A549 (cell line): ENCODE results near the gene HNRNPAB. TPM values are rescaled to one million over a fixed set of nuclear protein-coding genes. Genes with fewer than 3 reads are reported as not detected.

ENCODE experiments used
- ATAC-seq, 2 experiments: fragments of 200-7000 bp in 1 of 2; fragments of >200 bp in 1 of 2; cut with Nextera tagmentation in 1 of 2; cut with Tn5 transposase in 1 of 2; 3 replicates each; pipeline versions ENCODE4 v1.8.0 to v1.9.1; 2018 to 2020; ENCODE audit warnings: mild to moderate bottlenecking in 1 of 2, moderate library complexity in 1 of 2
- CTCF ChIA-PET: fragments of 300-600 bp; sonication (Branson Sonifier 250); formaldehyde crosslinking; extraction: SDS; loops from one replicate; lab custom pipeline; 2021; ENCODE audit warnings: antibody characterized with exemption, inconsistent platforms; lab: Yijun Ruan, JAX
- POLR2A ChIA-PET: fragments of 350-600 bp; formaldehyde crosslinking; extraction: SDS; loops from one replicate; lab custom pipeline; 2021; ENCODE audit warnings: antibody characterized with exemption, inconsistent platforms; lab: Yijun Ruan, JAX
- DNase-seq, 2 experiments: peaks; one replicate each; pipeline versions ENCODE4 v3.0.0 to v3.0.0-alpha.2; 2011 to 2016; ENCODE audit warnings: low read depth in 1 of 2, low spot score in 1 of 2
- FAIRE-seq: peaks from 2 replicates; lab custom pipeline; 2011; peaks lifted over from hg19 to GRCh38; lab: Jason Lieb, UNC
- H3K27ac ChIP-seq, 2 experiments: fragments of >200 bp; sonication (Bioruptor Twin); formaldehyde crosslinking; 3 replicates each; pipeline ENCODE4 v1.5.1; 2016 to 2017
- H3K4me1 ChIP-seq: fragments of >200 bp; sonication (Bioruptor Twin); formaldehyde crosslinking; 3 replicates; pipeline ENCODE4 v1.6.1; 2016
- H3K4me2 ChIP-seq: fragments of >200 bp; sonication (Bioruptor Twin); formaldehyde crosslinking; 3 replicates; pipeline ENCODE4 v1.6.1; 2016
- H3K4me3 ChIP-seq: fragments of >200 bp; sonication (Bioruptor Twin); formaldehyde crosslinking; 3 replicates; pipeline ENCODE4 v1.5.1; 2016
- H3K9me3 ChIP-seq: fragments of >200 bp; sonication (Bioruptor Twin); formaldehyde crosslinking; 3 replicates; pipeline ENCODE4 v1.6.1; 2016
- ATOH8 ChIP-seq: fragments of 250-450 bp; sonication (Bioruptor Pico); IDR thresholded peaks from 2 replicates; pipeline ENCODE4 v1.5.0; 2020; ENCODE audit warnings: low read depth, mild to moderate bottlenecking, moderate library complexity
- BHLHE40 ChIP-seq: IDR thresholded peaks from 2 replicates; pipeline ENCODE4 v1.6.1; 2012; ENCODE audit warnings: low read depth, low read length, inconsistent platforms
- CBX2 ChIP-seq: fragments of 200-600 bp; sonication (generic); IDR thresholded peaks from 2 replicates; pipeline ENCODE4 v1.6.1; 2016; ENCODE audit warnings: low read depth, mild to moderate bottlenecking, borderline replicate concordance
- CBX8 ChIP-seq: fragments of 200-600 bp; sonication (generic); IDR thresholded peaks from 2 replicates; pipeline ENCODE4 v1.6.1; 2016
- CHD2 ChIP-seq: fragments of 150-350 bp; IDR thresholded peaks from 2 replicates; pipeline ENCODE4 v1.6.1; 2014; ENCODE audit warnings: low read length; ENCODE audit not compliant: partially characterized antibody
- E2F6 ChIP-seq: IDR thresholded peaks from 2 replicates; pipeline ENCODE4 v1.6.1; 2012; ENCODE audit warnings: low read depth, borderline replicate concordance
- EHF ChIP-seq: fragments of 250-450 bp; sonication (Bioruptor Pico); IDR thresholded peaks from 2 replicates; pipeline ENCODE4 v1.5.0; 2020; ENCODE audit warnings: mild to moderate bottlenecking
- FOSB ChIP-seq: fragments of 250-450 bp; sonication (Bioruptor Pico); IDR thresholded peaks from 2 replicates; pipeline ENCODE4 v1.5.0; 2020; ENCODE audit warnings: mild to moderate bottlenecking, moderate library complexity
- FOXS1 ChIP-seq: fragments of 250-450 bp; sonication (Bioruptor Pico); IDR thresholded peaks from 2 replicates; pipeline ENCODE4 v1.5.0; 2020; ENCODE audit warnings: mild to moderate bottlenecking, moderate library complexity
- GATA3 ChIP-seq: IDR thresholded peaks from 2 replicates; pipeline ENCODE4 v1.6.1; 2012; ENCODE audit warnings: borderline replicate concordance
- HEYL ChIP-seq: fragments of 250-450 bp; sonication (Bioruptor Pico); IDR thresholded peaks from 2 replicates; pipeline ENCODE4 v1.8.0; 2021; ENCODE audit warnings: mild to moderate bottlenecking, moderate library complexity
- HOXB13 ChIP-seq: fragments of 250-450 bp; sonication (Bioruptor Pico); IDR thresholded peaks from 2 replicates; pipeline ENCODE4 v1.5.0; 2020; ENCODE audit warnings: low read depth, mild to moderate bottlenecking, moderate library complexity
- HOXB5 ChIP-seq: fragments of 250-450 bp; sonication (Bioruptor Pico); IDR thresholded peaks from 2 replicates; pipeline ENCODE4 v1.5.0; 2020; ENCODE audit warnings: mild to moderate bottlenecking, moderate library complexity
- KDM1A ChIP-seq: fragments of 200-600 bp; sonication (generic); IDR thresholded peaks from 2 replicates; pipeline ENCODE4 v1.6.1; 2016; ENCODE audit warnings: low read depth, mild to moderate bottlenecking
- MAX ChIP-seq: IDR thresholded peaks from 2 replicates; pipeline ENCODE4 v1.6.1; 2012
- PBX3 ChIP-seq: IDR thresholded peaks from 2 replicates; pipeline ENCODE4 v1.6.1; 2012
- PHF8 ChIP-seq: fragments of 200-600 bp; sonication (generic); IDR thresholded peaks from 2 replicates; pipeline ENCODE4 v1.6.1; 2016; ENCODE audit warnings: low read depth, mild to moderate bottlenecking, antibody characterized with exemption, moderate library complexity, borderline replicate concordance
- POLR2AphosphoS2 ChIP-seq: conservative IDR thresholded peaks from 2 replicates; pipeline ENCODE4 v1.6.1; 2012; ENCODE audit warnings: low read length, improper control_type of control experiment, inconsistent platforms
- RCOR1 ChIP-seq: fragments of 150-350 bp; IDR thresholded peaks from 2 replicates; pipeline ENCODE4 v1.6.1; 2014; ENCODE audit warnings: antibody characterized with exemption, low read length, low read depth
- REST ChIP-seq: fragments of 200-600 bp; sonication (generic); IDR thresholded peaks from 2 replicates; pipeline ENCODE4 v1.6.1; 2016; ENCODE audit warnings: antibody characterized with exemption, mild to moderate bottlenecking, moderate library complexity
- RNF2 ChIP-seq: fragments of 200-600 bp; sonication (generic); IDR thresholded peaks from 2 replicates; pipeline ENCODE4 v1.6.1; 2016; ENCODE audit warnings: low read depth, mild to moderate bottlenecking, antibody characterized with exemption, moderate library complexity, borderline replicate concordance
- SMC3 ChIP-seq: fragments of >200 bp; sonication (Bioruptor Twin); formaldehyde crosslinking; IDR thresholded peaks from 3 replicates; pipeline ENCODE4 v1.6.1; 2018; ENCODE audit warnings: inconsistent platforms
- TP53 ChIP-seq: fragments of 250-450 bp; sonication (Bioruptor Pico); IDR thresholded peaks from 2 replicates; pipeline ENCODE4 v1.5.0; 2021; ENCODE audit warnings: mild to moderate bottlenecking, moderate library complexity
- USF2 ChIP-seq: fragments of 450-650 bp; IDR thresholded peaks from 2 replicates; pipeline ENCODE4 v1.6.1; 2014; ENCODE audit warnings: antibody characterized with exemption
- ZC3H11A ChIP-seq: fragments of 450-650 bp; IDR thresholded peaks from 2 replicates; pipeline ENCODE4 v1.6.1; 2014; ENCODE audit warnings: antibody characterized with exemption, mild to moderate bottlenecking
- ZFP36 ChIP-seq: fragments of 450-650 bp; IDR thresholded peaks from 2 replicates; pipeline ENCODE4 v1.6.1; 2014; ENCODE audit warnings: borderline replicate concordance; ENCODE audit not compliant: partially characterized antibody
- WGBS: methylation state at CpG from one replicate; pipeline ENCODE4 v1.1.6; 2017; ENCODE audit errors: missing lambda C conversion rate; 5-methylcytosine and 5-hydroxymethylcytosine counted together
- polyA plus RNA-seq, 4 experiments: library from polyadenylated mRNA; depleted of rRNA in 3 of 4; stranded (reverse); fragments of >200 nt; fragmentation: RNase III in 1 of 4; extraction: RNeasy Plus Mini Kit Qiagen cat#74134 plus additional on column Dnase treatment in 1 of 4; gene quantifications; 2 replicates in 3 of 4; 3 replicates in 1 of 4; pipeline ENCODE4 v1.2.3, GENCODE V29; 2011 to 2017

Gene HNRNPAB
- polyA plus RNA-seq, 2 of the 4 experiments (the other 2 are of a cell fraction) = 200 to 352 TPM

GRCh38 chr5:178236679-178237078 lies 32.3 kb downstream of the HNRNPAB start:
- H3K27ac ChIP-seq = no peak overlapping the region
- no peak for ATAC-seq
- H3K4me1 ChIP-seq = peaks cover 4% of the 10 kb centered on the region; the same call in 1 of the 3 replicates
- H3K4me3 ChIP-seq = no peak overlapping the region
- H3K4me2 ChIP-seq = no peak overlapping the region
- no peaks in the 10 kb centered on the region for H3K9me3 ChIP-seq
- ChIA-PET POLR2A (no interaction called here), CTCF (no interaction called here)
- DNase-seq = no peak
- FAIRE-seq = no peak
- 47% methylated on average over 4 of the region's 4 CpGs for WGBS
- TF ChIP-seq KDM1A (no peak), CBX8 (no peak), HOXB5 (no peak), MAX (no peak), FOSB (CRISPR knock-in tag) (no peak), USF2 (peak; percentile 60), CBX2 (no peak), TP53 (CRISPR knock-in tag) (no peak), BHLHE40 (no peak)
- TF ChIP-seq, all 56 proteins: peak for 1

GRCh38 chr5:178237431-178238312 lies 33.3 kb downstream of the HNRNPAB start:
- FAIRE-seq = no peak
- no peak for DNase-seq
- H3K4me3 ChIP-seq = no peak overlapping the region
- CTCF ChIA-PET = interaction anchor here (0.6 to 1.6 kb wide), 4 partner anchors 19 to 1525 kb away, joined by 3 to 4 read pairs (median 3); no protein-coding TSS in a partner anchor
- WGBS = 85% methylated on average over 5 of the region's 13 CpGs
- H3K4me1 ChIP-seq = peaks cover 4% of the 10 kb centered on the region; the same call in 1 of the 3 replicates
- H3K9me3 ChIP-seq = no peaks in the 10 kb centered on the region
- no peak for TF ChIP-seq PBX3
- TF ChIP-seq SMC3 = no peak
- no peak for TF ChIP-seq PHF8
- no peak for TF ChIP-seq CBX8
- no peak for TF ChIP-seq GATA3
- no peak for TF ChIP-seq TP53 (CRISPR knock-in tag)
- no peak for TF ChIP-seq POLR2AphosphoS2
- TF ChIP-seq FOXS1 (CRISPR knock-in tag) = no peak
- no peak for TF ChIP-seq RNF2
- no peak for TF ChIP-seq ZFP36
- TF ChIP-seq EHF = no peak
- no peak overlapping the region for H3K4me2 ChIP-seq
- no peak overlapping the region for H3K27ac ChIP-seq
- POLR2A ChIA-PET = no interaction called here
- no peak for ATAC-seq

GRCh38 chr5:178238313-178238635 lies 33.9 kb downstream of the HNRNPAB start:
- ATAC-seq = no peak
- ChIA-PET POLR2A (no interaction called here), CTCF (interaction anchor here (0.8 to 1.6 kb wide), 3 partner anchors 18 to 1256 kb away, joined by 3 to 4 read pairs (median 3); no protein-coding TSS in a partner anchor)
- no peak overlapping the region for H3K27ac ChIP-seq
- no peak for DNase-seq
- no peak overlapping the region for H3K4me3 ChIP-seq
- TF ChIP-seq REST (no peak), E2F6 (no peak), CHD2 (no peak), HOXB13 (CRISPR knock-in tag) (no peak), ATOH8 (CRISPR knock-in tag) (no peak), MAX (no peak), SMC3 (no peak), HEYL (no peak), RCOR1 (no peak), ZC3H11A (no peak), CBX2 (no peak)
- FAIRE-seq = no peak
- H3K4me1 ChIP-seq = no peaks in the 10 kb centered on the region
- no peak overlapping the region for H3K4me2 ChIP-seq
- 95% methylated on average over 6 of the region's 6 CpGs for WGBS
- no peaks in the 10 kb centered on the region for H3K9me3 ChIP-seq
